Esophagus muscularis mucosa (tissue), 4 donors: ENCODE data around the gene WNK1.

Experiments
- CTCF ChIP-seq, 3 experiments: fragments of 200-600 bp in 2 of 3; fragments of 450-650 bp in 1 of 3; sonication (generic) in 2 of 3; IDR thresholded peaks; one replicate each; pipeline ENCODE4 v1.5.1; 2017 to 2019; ENCODE audit warnings: antibody characterized with exemption in 3 of 3, mild to moderate bottlenecking in 2 of 3, moderate library complexity in 1 of 3
- EP300 ChIP-seq: sonication (generic); formaldehyde crosslinking; IDR thresholded peaks from one replicate; pipeline ENCODE4 v1.6.1; 2017; ENCODE audit warnings: antibody characterized with exemption
- POLR2A ChIP-seq: fragments of 450-650 bp; IDR thresholded peaks from one replicate; pipeline ENCODE4 v1.6.1; 2017; ENCODE audit warnings: antibody characterized with exemption, moderate library complexity, mild to moderate bottlenecking, low read depth

- no peak for TF ChIP-seq CTCF (IDR thresholded peaks at IDR 0.05)
- no peak for TF ChIP-seq POLR2A
- TF ChIP-seq EP300: no peak
Measured at GRCh38 chr12:826331-826730, 74.0 kb downstream of the WNK1 start.
